KBM-7 (cell line): ENCODE measurements around the gene KRTAP26-1.

Experiments used
- DNase-seq: peaks from one replicate; pipeline ENCODE4 v3.0.0-alpha.2; 2015
- in situ Hi-C: fragments of 300-500 bp; cut with MboI; formaldehyde crosslinking; loops from 2 replicates; pipeline ENCODE4 v1.14.3; 2020; ENCODE audit warnings: low sequenced_read_pairs, low pct_unique_long_range_greater_than_20kb, mixed read lengths

Gene KRTAP26-1

DNA sequence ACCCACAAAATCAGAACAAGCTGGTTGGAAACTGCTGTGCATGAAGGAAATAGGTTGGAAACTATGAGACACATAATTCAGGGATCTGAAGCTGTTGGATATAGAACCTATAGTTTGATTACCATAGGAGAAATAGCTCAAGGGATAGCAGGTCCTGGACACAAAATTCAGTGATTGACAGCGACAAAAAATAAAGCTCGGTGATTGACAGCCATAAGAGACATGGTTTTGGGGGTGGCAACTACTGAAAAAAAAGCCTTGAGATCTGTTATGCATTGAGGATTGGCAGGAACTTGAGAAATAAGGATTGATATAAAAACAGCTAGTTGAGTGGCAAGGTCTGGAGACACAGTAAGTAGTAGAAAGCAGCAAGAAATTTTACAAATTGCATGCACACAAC, 30.9 kb downstream of the KRTAP26-1 start, which contains the start of gene KRTAP25-1:
Gene KRTAP25-1, minus strand, starts transcription at position 300 of the 400 bp plus-strand sequence. Its CDS starts 24 bp downstream, at position 276.
- in situ Hi-C loops, result no loop called here
- DNase-seq, result no peak

DNA sequence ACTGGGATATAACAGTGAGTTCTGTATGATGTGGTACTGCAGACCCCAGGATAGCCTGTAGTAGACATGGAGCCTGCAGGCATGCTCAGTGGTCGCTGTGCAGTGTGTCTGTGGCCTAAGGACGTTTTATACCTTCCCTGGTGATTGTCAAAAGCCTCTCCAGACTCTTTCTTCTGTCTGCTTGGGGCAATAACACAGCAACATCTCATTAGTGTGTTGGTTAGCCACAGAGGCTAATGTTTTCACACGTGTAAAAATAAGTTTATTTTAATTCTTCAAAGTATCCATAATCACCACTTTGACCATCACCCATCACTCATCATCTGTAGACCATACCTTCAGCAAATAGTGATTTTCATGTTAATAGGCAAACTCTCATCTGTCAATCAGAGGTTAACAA, 37.3 kb downstream of the KRTAP26-1 start, which contains the start of gene KRTAP24-1:
Gene KRTAP24-1, minus strand, starts transcription at position 101 of the 400 bp plus-strand sequence. Its CDS starts 18 bp downstream, at position 83.
- in situ Hi-C loops, result no loop called here

DNA sequence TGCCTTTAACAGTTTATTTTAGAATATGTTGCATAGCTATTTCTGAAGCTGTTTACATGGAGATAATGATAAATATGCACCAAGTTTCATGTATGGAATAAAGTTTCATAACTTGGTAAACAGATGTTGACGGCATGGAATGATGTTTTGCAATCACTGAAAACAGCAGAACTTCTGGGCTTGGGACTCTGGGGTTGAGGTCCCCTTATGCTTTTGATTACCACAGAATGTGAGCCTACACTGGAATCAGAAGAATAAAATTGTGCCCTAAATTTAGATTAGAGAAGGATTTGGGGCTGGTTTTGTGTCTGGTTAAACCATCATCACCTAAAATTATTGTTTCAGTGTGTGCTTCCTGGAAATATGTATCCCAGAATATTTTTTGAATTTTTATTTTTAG, 48.5 kb downstream of the KRTAP26-1 start:
- in situ Hi-C loops, result no loop called here
- no peak for DNase-seq

More for the DNA sequence above, 37.3 kb downstream of the KRTAP26-1 start, which contains the start of gene KRTAP24-1:
- DNase-seq, result no peak

DNA sequence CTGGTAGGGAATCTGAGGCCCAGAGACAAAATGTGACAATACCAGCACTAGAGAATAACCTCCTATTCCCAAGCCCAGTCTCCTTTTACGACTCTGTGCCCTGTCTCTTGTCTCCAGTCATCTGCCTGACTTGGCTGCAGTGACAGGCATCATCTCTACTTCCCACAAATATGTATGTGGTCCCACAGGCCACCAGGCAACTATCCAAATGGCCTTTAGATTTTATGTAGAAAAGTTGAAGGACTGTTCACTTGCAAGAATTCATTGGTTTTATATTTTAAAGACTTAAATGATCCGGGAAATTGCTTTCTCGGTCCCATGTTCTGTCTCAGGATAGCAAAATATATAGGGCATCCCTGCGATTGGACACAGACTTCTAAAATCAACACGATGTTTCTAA, 49.0 kb downstream of the KRTAP26-1 start:
- in situ Hi-C loops, result no loop called here
- DNase-seq, result no peak

DNA sequence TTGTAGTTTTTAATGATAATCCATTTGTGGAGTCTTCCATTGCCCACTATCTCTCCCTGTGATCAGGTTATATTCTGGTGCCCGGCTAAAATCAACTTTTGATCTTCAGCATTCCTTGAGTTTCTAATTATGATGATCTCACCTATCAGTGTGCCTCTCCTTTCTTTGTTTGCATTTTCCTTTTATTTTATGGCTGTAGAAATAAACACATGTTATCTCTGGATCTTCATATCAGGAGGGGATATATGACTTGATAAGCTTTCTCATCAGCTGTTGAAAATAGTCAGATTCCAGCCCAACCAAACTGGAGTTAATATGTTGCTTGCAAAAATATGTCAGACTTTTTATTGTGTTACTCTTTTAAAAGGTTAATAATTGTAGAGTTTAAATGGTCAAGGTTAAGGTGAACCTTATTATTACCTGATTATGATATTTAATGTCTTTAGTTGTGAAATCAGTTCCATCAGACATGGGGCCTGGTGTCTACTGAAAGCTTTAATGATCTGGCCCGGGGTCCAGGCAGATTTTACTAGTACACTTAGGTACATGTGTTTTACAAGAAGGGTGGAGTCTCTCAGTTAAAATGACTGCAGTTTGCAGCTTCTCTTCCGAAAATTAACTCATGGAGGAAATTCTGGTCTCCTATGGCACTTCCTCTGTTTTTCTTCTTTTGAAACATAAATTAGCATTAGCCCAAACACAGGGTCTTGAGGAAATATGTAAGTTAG, 50.1 kb downstream of the KRTAP26-1 start:
- in situ Hi-C loops, result no loop called here
- no peak for DNase-seq
